Brain pericyte (primary cell): ENCODE data around the gene COL16A1.

Source experiments
- DNase-seq: peaks from one replicate; pipeline ENCODE4 v3.0.0-alpha.2; 2012; ENCODE audit warnings: low read depth, low spot score

COL16A1 gene

GRCh38 chr1:31666263-31666963 lies 37.4 kb downstream of the COL16A1 start:
- no peak for DNase-seq

- DNase-seq = no peak
These were observed 38.5 kb downstream of the COL16A1 start for GRCh38 chr1:31665234-31665878.

- DNase-seq = no peak
These were observed 39.3 kb downstream of the COL16A1 start for GRCh38 chr1:31664528-31664927.

- no peak for DNase-seq
These were observed 40.0 kb downstream of the COL16A1 start for GRCh38 chr1:31663622-31664452.

- no peak for DNase-seq
These were observed 41.4 kb downstream of the COL16A1 start for GRCh38 chr1:31662463-31662862.

GRCh38 chr1:31661856-31662255 lies 42.0 kb downstream of the COL16A1 start:
- DNase-seq = no peak

- no peak for DNase-seq
These were observed 42.9 kb downstream of the COL16A1 start for GRCh38 chr1:31660871-31661455.

GRCh38 chr1:31659889-31660288 lies 43.9 kb downstream of the COL16A1 start:
- DNase-seq = no peak

GRCh38 chr1:31658721-31659120 lies 45.1 kb downstream of the COL16A1 start:
- DNase-seq = no peak

- no peak for DNase-seq
These were observed 45.8 kb downstream of the COL16A1 start for GRCh38 chr1:31657972-31658510.

- no peak for DNase-seq
These were observed 46.6 kb downstream of the COL16A1 start for GRCh38 chr1:31657020-31657804.

- no peak for DNase-seq
These were observed 48.1 kb downstream of the COL16A1 start for GRCh38 chr1:31655756-31656155.

- no peak for DNase-seq
These were observed 48.7 kb downstream of the COL16A1 start for GRCh38 chr1:31655104-31655503.

- DNase-seq = no peak
These were observed 49.4 kb downstream of the COL16A1 start for GRCh38 chr1:31654474-31654776.

- no peak for DNase-seq
These were observed 49.9 kb downstream of the COL16A1 start for GRCh38 chr1:31653717-31654473.

- DNase-seq = no peak
These were observed 50.8 kb downstream of the COL16A1 start for GRCh38 chr1:31652891-31653499.

GRCh38 chr1:31651766-31652165 lies 52.1 kb downstream of the COL16A1 start:
- DNase-seq = no peak

GRCh38 chr1:31651089-31651420 lies 52.8 kb downstream of the COL16A1 start:
- DNase-seq = no peak

- DNase-seq = no peak
These were observed 53.4 kb downstream of the COL16A1 start for GRCh38 chr1:31650161-31651088.
